ENCODE data around the gene UAP1L1. TPM values are rescaled to one million over a fixed set of nuclear protein-coding genes. Genes with fewer than 3 reads are reported as not detected.
"Not testable (repeated sequence)": the region's sequence is repeated elsewhere in the genome, so short reads cannot be mapped to it uniquely, and the experiment has no call there.

Gene UAP1L1
- total RNA-seq, 1 experiment from 2014 or later, result 15.1 TPM

- Histone ChIP-seq H4K20me1 (ENCODE audit: insufficient read depth, low read depth, low read length) (peaks cover 3% of the 10 kb centered on the region; the same call in 1 of the 2 replicates), H3K36me3 (ENCODE audit: insufficient read depth, low read length) (peaks cover under 1% of the 10 kb centered on the region; the same call in 1 of the 2 replicates), H3K27me3 (ENCODE audit: low read length) (no peaks in the 10 kb centered on the region), H3K4me1 (ENCODE audit: low read length) (no peaks in the 10 kb centered on the region), H3K9ac (ENCODE audit: low read length) (no peak overlapping the region), H3K9me2 (replicated peaks; ENCODE audit: insufficient read depth, low read length) (no peaks in the 10 kb centered on the region), H3K9me3 (ENCODE audit: low read length) (no peaks in the 10 kb centered on the region), H3K79me2 (ENCODE audit: low read length) (no peaks in the 10 kb centered on the region), H2AFZ (ENCODE audit: low read length) (no peak overlapping the region), H3K27ac (ENCODE audit: low read length) (no peak overlapping the region), H3K4me2 (ENCODE audit: low read depth, low read length, poor library complexity, severe bottlenecking) (no peak overlapping the region), H3K4me3 (ENCODE audit: low read length) (no peak overlapping the region)
- DNase-seq, result no peak
Observed at GRCh38 chr9:137058521-137059234, 18.6 kb upstream of the UAP1L1 start.

- Histone ChIP-seq H3K9ac (ENCODE audit: low read length) (no peak overlapping the region), H3K9me3 (ENCODE audit: low read length) (no peaks in the 10 kb centered on the region), H3K4me1 (ENCODE audit: low read length) (no peaks in the 10 kb centered on the region), H3K27ac (ENCODE audit: low read length) (no peak overlapping the region), H3K79me2 (ENCODE audit: low read length) (no peaks in the 10 kb centered on the region), H3K4me3 (ENCODE audit: low read length) (no peak overlapping the region), H3K27me3 (ENCODE audit: low read length) (no peaks in the 10 kb centered on the region), H3K36me3 (ENCODE audit: insufficient read depth, low read length) (peaks cover 7% of the 10 kb centered on the region; the same call in 1 of the 2 replicates), H3K4me2 (ENCODE audit: low read depth, low read length, poor library complexity, severe bottlenecking) (no peak overlapping the region), H2AFZ (ENCODE audit: low read length) (no peak overlapping the region), H4K20me1 (ENCODE audit: insufficient read depth, low read depth, low read length) (peaks cover 18% of the 10 kb centered on the region; the same call in 1 of the 2 replicates), H3K9me2 (replicated peaks; ENCODE audit: insufficient read depth, low read length) (no peaks in the 10 kb centered on the region)
- DNase-seq, result no peak
Observed at GRCh38 chr9:137062384-137062783, 14.9 kb upstream of the UAP1L1 start.

GRCh38 chr9:137062798-137063197 lies 14.5 kb upstream of the UAP1L1 start:
- H3K79me2 ChIP-seq (ENCODE audit: low read length); DNase-seq: not testable (repeated sequence)

GRCh38 chr9:137063311-137064026 lies 13.8 kb upstream of the UAP1L1 start:
- Histone ChIP-seq H3K36me3 (ENCODE audit: insufficient read depth, low read length) (peaks cover 7% of the 10 kb centered on the region; the same call in 1 of the 2 replicates), H3K27me3 (ENCODE audit: low read length) (no peaks in the 10 kb centered on the region), H3K4me3 (ENCODE audit: low read length) (no peak overlapping the region), H3K9ac (ENCODE audit: low read length) (no peak overlapping the region), H3K9me2 (replicated peaks; ENCODE audit: insufficient read depth, low read length) (no peaks in the 10 kb centered on the region), H3K4me2 (ENCODE audit: low read depth, low read length, poor library complexity, severe bottlenecking) (no peak overlapping the region), H3K27ac (ENCODE audit: low read length) (no peak overlapping the region), H2AFZ (ENCODE audit: low read length) (no peak overlapping the region), H4K20me1 (ENCODE audit: insufficient read depth, low read depth, low read length) (peaks cover 18% of the 10 kb centered on the region; the same call in 1 of the 2 replicates), H3K9me3 (ENCODE audit: low read length) (no peaks in the 10 kb centered on the region), H3K79me2 (ENCODE audit: low read length) (peaks cover 2% of the 10 kb centered on the region; the same call in 1 of the 2 replicates), H3K4me1 (ENCODE audit: low read length) (peaks cover 10% of the 10 kb centered on the region)
- no peak for DNase-seq

More at GRCh38 chr9:137062798-137063197, 14.5 kb upstream of the UAP1L1 start:
- not testable (repeated sequence) for H3K36me3 ChIP-seq (ENCODE audit: insufficient read depth, low read length); H3K4me3 ChIP-seq (ENCODE audit: low read length); H3K9ac ChIP-seq (ENCODE audit: low read length); H3K4me1 ChIP-seq (ENCODE audit: low read length); H2AFZ ChIP-seq (ENCODE audit: low read length); H3K9me2 ChIP-seq (replicated peaks; ENCODE audit: insufficient read depth, low read length); H3K27me3 ChIP-seq (ENCODE audit: low read length); H3K9me3 ChIP-seq (ENCODE audit: low read length); H3K27ac ChIP-seq (ENCODE audit: low read length); H3K4me2 ChIP-seq (ENCODE audit: low read depth, low read length, poor library complexity, severe bottlenecking)
- H4K20me1 ChIP-seq (ENCODE audit: insufficient read depth, low read depth, low read length), result peaks cover 18% of the 10 kb centered on the region; the same call in 1 of the 2 replicates

- H3K9me2 ChIP-seq (replicated peaks; ENCODE audit: insufficient read depth, low read length), result no peaks in the 10 kb centered on the region
- H4K20me1 ChIP-seq (ENCODE audit: insufficient read depth, low read depth, low read length), result peaks cover 26% of the 10 kb centered on the region
- DNase-seq, result peak; percentile 83
- H3K9ac ChIP-seq (ENCODE audit: low read length), result no peak overlapping the region
- peaks cover 18% of the 10 kb centered on the region for H3K4me1 ChIP-seq (ENCODE audit: low read length)
- H3K27ac ChIP-seq (ENCODE audit: low read length), result no peak overlapping the region
- peaks cover 10% of the 10 kb centered on the region for H3K79me2 ChIP-seq (ENCODE audit: low read length)
- no peak overlapping the region for H3K4me3 ChIP-seq (ENCODE audit: low read length)
- no peaks in the 10 kb centered on the region for H3K9me3 ChIP-seq (ENCODE audit: low read length)
- no peaks in the 10 kb centered on the region for H3K27me3 ChIP-seq (ENCODE audit: low read length)
- H2AFZ ChIP-seq (ENCODE audit: low read length), result no peak overlapping the region
- H3K36me3 ChIP-seq (ENCODE audit: insufficient read depth, low read length), result peaks cover 7% of the 10 kb centered on the region; the same call in 1 of the 2 replicates
- H3K4me2 ChIP-seq (ENCODE audit: low read depth, low read length, poor library complexity, severe bottlenecking), result no peak overlapping the region
Observed at GRCh38 chr9:137064027-137064879, 13.1 kb upstream of the UAP1L1 start.

- no peaks in the 10 kb centered on the region for H3K9me3 ChIP-seq (ENCODE audit: low read length)
- H3K27me3 ChIP-seq (ENCODE audit: low read length), result no peaks in the 10 kb centered on the region
- H3K79me2 ChIP-seq (ENCODE audit: low read length), result peaks cover 15% of the 10 kb centered on the region
- peaks cover 7% of the 10 kb centered on the region; the same call in 1 of the 2 replicates for H3K36me3 ChIP-seq (ENCODE audit: insufficient read depth, low read length)
- H3K4me1 ChIP-seq (ENCODE audit: low read length), result peaks cover 19% of the 10 kb centered on the region
- H3K4me2 ChIP-seq (ENCODE audit: low read depth, low read length, poor library complexity, severe bottlenecking), result no peak overlapping the region
- no peaks in the 10 kb centered on the region for H3K9me2 ChIP-seq (replicated peaks; ENCODE audit: insufficient read depth, low read length)
- H2AFZ ChIP-seq (ENCODE audit: low read length), result no peak overlapping the region
- no peak overlapping the region for H3K27ac ChIP-seq (ENCODE audit: low read length)
- no peak for DNase-seq
- H3K9ac ChIP-seq (ENCODE audit: low read length), result no peak overlapping the region
- H4K20me1 ChIP-seq (ENCODE audit: insufficient read depth, low read depth, low read length), result peaks cover 30% of the 10 kb centered on the region
- H3K4me3 ChIP-seq (ENCODE audit: low read length), result no peak overlapping the region
Observed at GRCh38 chr9:137064880-137065164, 12.5 kb upstream of the UAP1L1 start.

- Histone ChIP-seq H3K27me3 (ENCODE audit: low read length) (no peaks in the 10 kb centered on the region), H2AFZ (ENCODE audit: low read length) (no peak overlapping the region), H3K4me3 (ENCODE audit: low read length) (no peak overlapping the region), H3K79me2 (ENCODE audit: low read length) (peaks cover 15% of the 10 kb centered on the region), H3K27ac (ENCODE audit: low read length) (no peak overlapping the region), H3K9me3 (ENCODE audit: low read length) (no peaks in the 10 kb centered on the region), H3K4me2 (ENCODE audit: low read depth, low read length, poor library complexity, severe bottlenecking) (no peak overlapping the region), H3K9ac (ENCODE audit: low read length) (no peak overlapping the region), H3K9me2 (replicated peaks; ENCODE audit: insufficient read depth, low read length) (no peaks in the 10 kb centered on the region), H3K36me3 (ENCODE audit: insufficient read depth, low read length) (peaks cover 7% of the 10 kb centered on the region; the same call in 1 of the 2 replicates), H3K4me1 (ENCODE audit: low read length) (peaks cover 19% of the 10 kb centered on the region), H4K20me1 (ENCODE audit: insufficient read depth, low read depth, low read length) (peaks cover 30% of the 10 kb centered on the region)
- DNase-seq, result no peak
Observed at GRCh38 chr9:137065336-137065967, 11.9 kb upstream of the UAP1L1 start.
